Measurements from ENCODE around the gene FCER2.

The FCER2 gene

GRCh38 chr19:7670150-7670783, 31.7 kb downstream of the FCER2 start:
- Histone ChIP-seq H3K4me1 (peaks cover 4% of the 10 kb centered on the region), H3K4me3 (no peak overlapping the region), H3K36me3 (replicated peaks) (no peaks in the 10 kb centered on the region), H3K27me3 (ENCODE audit: low read depth) (peaks cover 12% of the 10 kb centered on the region), H3K9me3 (peaks cover 5% of the 10 kb centered on the region; the same call in 1 of the 2 replicates)
- DNase-seq (ENCODE audit: low spot score in 2 of 2) = no peak
- in situ Hi-C loops (cut with MboI; ENCODE audit: low sequenced_read_pairs) = no loop called here

- Histone ChIP-seq H3K4me1 (peaks cover 4% of the 10 kb centered on the region), H3K27me3 (ENCODE audit: low read depth) (peaks cover 12% of the 10 kb centered on the region; the same call in 1 of the 2 replicates), H3K36me3 (replicated peaks) (no peaks in the 10 kb centered on the region), H3K4me3 (no peak overlapping the region), H3K9me3 (peaks cover 5% of the 10 kb centered on the region; the same call in 1 of the 2 replicates)
- in situ Hi-C loops (cut with MboI; ENCODE audit: low sequenced_read_pairs) = no loop called here
- no peak for DNase-seq (ENCODE audit: low spot score in 2 of 2)
Measured at GRCh38 chr19:7669641-7670040, 32.3 kb downstream of the FCER2 start.

- no peak for DNase-seq (ENCODE audit: low spot score in 2 of 2)
- H3K4me3 ChIP-seq = no peak within 1 kb of the TSS
Measured at GRCh38 chr19:7668842-7669241, 33.1 kb downstream of the FCER2 start, which contains the start of gene RETN. Gene RETN (plus strand): TSS chr19:7669049. CDS start chr19:7669327, 278 bp downstream.

GRCh38 chr19:7665076-7665475, 36.9 kb downstream of the FCER2 start:
- Histone ChIP-seq H3K27me3 (ENCODE audit: low read depth) (0 out of 2 replicates have a peak, but pooled peaks cover 3% of the 10 kb centered on the region), H3K4me1 (no peaks in the 10 kb centered on the region), H3K9me3 (no peaks in the 10 kb centered on the region), H3K4me3 (no peak overlapping the region), H3K36me3 (replicated peaks) (no peaks in the 10 kb centered on the region)
- in situ Hi-C loops (cut with MboI; ENCODE audit: low sequenced_read_pairs) = no loop called here
- DNase-seq (ENCODE audit: low spot score in 2 of 2) = no peak

More at GRCh38 chr19:7668842-7669241, 33.1 kb downstream of the FCER2 start, which contains the start of gene RETN:
- H3K4me1 ChIP-seq = no peaks in the 10 kb centered on the region
- H3K36me3 ChIP-seq (replicated peaks) = no peaks in the 10 kb centered on the region
- peaks cover 12% of the 10 kb centered on the region; the same call in 1 of the 2 replicates for H3K27me3 ChIP-seq (ENCODE audit: low read depth)
- in situ Hi-C loops (cut with MboI; ENCODE audit: low sequenced_read_pairs) = no loop called here
- peaks cover 4% of the 10 kb centered on the region; the same call in 1 of the 2 replicates for H3K9me3 ChIP-seq

- no peak overlapping the region for H3K4me3 ChIP-seq
- H3K27me3 ChIP-seq (ENCODE audit: low read depth) = no peaks in the 10 kb centered on the region
- H3K4me1 ChIP-seq = no peaks in the 10 kb centered on the region
- H3K9me3 ChIP-seq = no peaks in the 10 kb centered on the region
- DNase-seq (ENCODE audit: low spot score in 2 of 2) = no peak
- no peaks in the 10 kb centered on the region for H3K36me3 ChIP-seq (replicated peaks)
- in situ Hi-C loops (cut with MboI; ENCODE audit: low sequenced_read_pairs) = no loop called here
Measured at GRCh38 chr19:7663706-7664105, 38.2 kb downstream of the FCER2 start.

GRCh38 chr19:7662657-7663056, 39.3 kb downstream of the FCER2 start:
- Histone ChIP-seq H3K4me3 (no peak overlapping the region), H3K27me3 (ENCODE audit: low read depth) (no peaks in the 10 kb centered on the region; the same call in 1 of the 2 replicates), H3K4me1 (no peaks in the 10 kb centered on the region), H3K36me3 (replicated peaks) (no peaks in the 10 kb centered on the region), H3K9me3 (no peaks in the 10 kb centered on the region)
- in situ Hi-C loops (cut with MboI; ENCODE audit: low sequenced_read_pairs) = no loop called here
- no peak for DNase-seq (ENCODE audit: low spot score in 2 of 2)

- Histone ChIP-seq H3K4me3 (no peak overlapping the region), H3K4me1 (no peaks in the 10 kb centered on the region), H3K27me3 (ENCODE audit: low read depth) (no peaks in the 10 kb centered on the region; the same call in 1 of the 2 replicates), H3K9me3 (no peaks in the 10 kb centered on the region), H3K36me3 (replicated peaks) (no peaks in the 10 kb centered on the region)
- in situ Hi-C loops (cut with MboI; ENCODE audit: low sequenced_read_pairs) = no loop called here
- no peak for DNase-seq (ENCODE audit: low spot score in 2 of 2)
Measured at GRCh38 chr19:7661744-7662538, 40.0 kb downstream of the FCER2 start.

- Histone ChIP-seq H3K36me3 (replicated peaks) (no peaks in the 10 kb centered on the region), H3K27me3 (ENCODE audit: low read depth) (no peaks in the 10 kb centered on the region; the same call in 1 of the 2 replicates), H3K4me3 (no peak overlapping the region), H3K4me1 (no peaks in the 10 kb centered on the region), H3K9me3 (no peaks in the 10 kb centered on the region)
- in situ Hi-C loops (cut with MboI; ENCODE audit: low sequenced_read_pairs) = no loop called here
- no peak for DNase-seq (ENCODE audit: low spot score in 2 of 2)
Measured at GRCh38 chr19:7658219-7658686, 43.7 kb downstream of the FCER2 start.

GRCh38 chr19:7657131-7657751, 44.7 kb downstream of the FCER2 start:
- in situ Hi-C loops (cut with MboI; ENCODE audit: low sequenced_read_pairs) = no loop called here
- H3K27me3 ChIP-seq (ENCODE audit: low read depth) = no peaks in the 10 kb centered on the region; the same call in 1 of the 2 replicates
- no peak for DNase-seq (ENCODE audit: low spot score in 2 of 2)

GRCh38 chr19:7655581-7655980, 46.4 kb downstream of the FCER2 start:
- in situ Hi-C loops (cut with MboI; ENCODE audit: low sequenced_read_pairs) = no loop called here
- Histone ChIP-seq H3K9me3 (no peaks in the 10 kb centered on the region), H3K27me3 (ENCODE audit: low read depth) (peaks cover 6% of the 10 kb centered on the region), H3K4me1 (peaks cover 4% of the 10 kb centered on the region), H3K36me3 (replicated peaks) (no peaks in the 10 kb centered on the region), H3K4me3 (no peak overlapping the region)
- DNase-seq (ENCODE audit: low spot score in 2 of 2) = no peak

More at GRCh38 chr19:7657131-7657751, 44.7 kb downstream of the FCER2 start:
- Histone ChIP-seq H3K9me3 (no peaks in the 10 kb centered on the region), H3K4me1 (peaks cover 3% of the 10 kb centered on the region), H3K36me3 (replicated peaks) (no peaks in the 10 kb centered on the region), H3K4me3 (no peak overlapping the region)

GRCh38 chr19:7654401-7654800, 47.5 kb downstream of the FCER2 start:
- in situ Hi-C loops (cut with MboI; ENCODE audit: low sequenced_read_pairs) = no loop called here
- Histone ChIP-seq H3K27me3 (ENCODE audit: low read depth) (peaks cover 9% of the 10 kb centered on the region), H3K4me3 (no peak overlapping the region), H3K9me3 (no peaks in the 10 kb centered on the region), H3K4me1 (peaks cover 4% of the 10 kb centered on the region), H3K36me3 (replicated peaks) (no peaks in the 10 kb centered on the region)
- no peak for DNase-seq (ENCODE audit: low spot score in 2 of 2)

GRCh38 chr19:7652061-7652641, 49.8 kb downstream of the FCER2 start:
- in situ Hi-C loops (cut with MboI; ENCODE audit: low sequenced_read_pairs) = no loop called here

GRCh38 chr19:7650148-7650547, 51.8 kb downstream of the FCER2 start:
- Histone ChIP-seq H3K4me1 (peaks cover 4% of the 10 kb centered on the region), H3K9me3 (no peaks in the 10 kb centered on the region), H3K4me3 (no peak overlapping the region), H3K36me3 (replicated peaks) (no peaks in the 10 kb centered on the region), H3K27me3 (ENCODE audit: low read depth) (peaks cover 9% of the 10 kb centered on the region)
- no peak for DNase-seq (ENCODE audit: low spot score in 2 of 2)
- in situ Hi-C loops (cut with MboI; ENCODE audit: low sequenced_read_pairs) = no loop called here

More at GRCh38 chr19:7652061-7652641, 49.8 kb downstream of the FCER2 start:
- Histone ChIP-seq H3K4me3 (no peak overlapping the region), H3K36me3 (replicated peaks) (no peaks in the 10 kb centered on the region), H3K4me1 (peaks cover 4% of the 10 kb centered on the region), H3K9me3 (no peaks in the 10 kb centered on the region), H3K27me3 (ENCODE audit: low read depth) (peaks cover 9% of the 10 kb centered on the region)
- peak; percentile 81 to 89 for DNase-seq (ENCODE audit: low spot score in 2 of 2)
